Ovary (tissue), 9 donors: ENCODE results near the gene GPS1. TPM values are rescaled to one million over a fixed set of nuclear protein-coding genes. Genes with fewer than 3 reads are reported as not detected.

ENCODE experiments used
- DNase-seq, 5 donors: peaks; one replicate each; pipeline ENCODE4 v3.0.0-alpha.2; 2019 to 2020
- H3K27ac ChIP-seq, 2 donors: fragments of 200-600 bp; one replicate each; pipeline versions ENCODE4 v1.5.1 to v1.8.0; 2019 to 2022
- H3K27me3 ChIP-seq: fragments of 200-600 bp; one replicate; pipeline ENCODE4 v1.8.0; 2022
- H3K36me3 ChIP-seq: fragments of 200-600 bp; sonication (generic); one replicate; pipeline ENCODE4 v1.5.1; 2019
- H3K4me1 ChIP-seq: one replicate; pipeline ENCODE4 v1.8.1; 2013; ENCODE audit warnings: mild to moderate bottlenecking, moderate library complexity; ENCODE audit not compliant: insufficient read depth
- H3K4me3 ChIP-seq: fragments of 200-600 bp; sonication (generic); one replicate; pipeline ENCODE4 v1.5.1; 2017
- H3K9me3 ChIP-seq, 2 donors: fragments of 200-600 bp in 1 of 2; sonication (generic) in 1 of 2; one replicate each; pipeline versions ENCODE4 v1.5.1 to v1.8.1; 2013 to 2019; ENCODE audit warnings: mild to moderate bottlenecking in 1 of 2, moderate library complexity in 1 of 2
- EP300 ChIP-seq: sonication (generic); formaldehyde crosslinking; IDR thresholded peaks from one replicate; pipeline ENCODE4 v1.6.1; 2017; ENCODE audit warnings: antibody characterized with exemption
- POLR2A ChIP-seq: fragments of 450-650 bp; IDR thresholded peaks from one replicate; pipeline ENCODE4 v1.6.1; 2017; ENCODE audit warnings: antibody characterized with exemption, mild to moderate bottlenecking, moderate library complexity
- WGBS, 3 donors: extraction: QIAGEN DNeasy Blood & Tissue Kit in 1 of 3; methylation state at CpG; one replicate each; pipeline versions ENCODE4 v1.1.5 to v1.1.7; 2013 to 2017; 5-methylcytosine and 5-hydroxymethylcytosine counted together
- intact Hi-C, 4 donors: fragments of 100-400 bp; cut with DNase I; formaldehyde crosslinking; loops; one replicate each; pipeline versions ENCODE4 v1.11.0 to v1.15.1; 2022 to 2023
- polyA plus RNA-seq, 2 donors: library from polyadenylated mRNA; stranded (reverse); fragments of 200-250 nt in 1 of 2; fragments of 350-450 nt in 1 of 2; fragmentation: Illumina TruSeq in 1 of 2; extraction: RNeasy Lipid Tissue Mini Kit (QIAGEN cat#74804) in 1 of 2; gene quantifications; one replicate each; pipeline ENCODE4 v1.2.3, GENCODE V29; 2013 to 2014
- total RNA-seq, 7 donors: library from RNA; depleted of rRNA in 2 of 7; stranded (reverse); fragments of >200 nt in 2 of 7; fragmentation: NEBNext Ultra II Directional in 3 of 7; extraction: Animal tissue kit (Norgen Biotek cat#: 25700) in 3 of 7; gene quantifications; one replicate each; pipeline versions ENCODE4 v1.1.0 to v1.2.4, GENCODE V29; 2016 to 2023
- TF ChIP-seq, protein P1 (sequence below), 3 donors: fragments of 450-650 bp in 2 of 3; fragments of 200-600 bp in 1 of 3; IDR thresholded peaks; one replicate each; pipeline versions ENCODE4 v1.5.1 to v1.8.0; 2016 to 2022; ENCODE audit warnings: antibody characterized with exemption in 3 of 3, mild to moderate bottlenecking in 1 of 3
- donor health status: DM: no; HTN: no; CAD: no; lungs with moderate emphysema.
- donor health status: DM: no; HTN: no; CAD: no.
- donor health status: Bipolar disorder and iron deficiency.
- donor health status: DM: yes; HTN: yes; CAD: no.
- donor health status: DM: no; HTN: no; CAD: no.
- donor health status: DM: yes; HTN: yes; CAD: no.

Gene GPS1
- total and polyA plus RNA-seq, 9 donors = 12.4 to 96.2 (median 77.8) TPM

DNA sequence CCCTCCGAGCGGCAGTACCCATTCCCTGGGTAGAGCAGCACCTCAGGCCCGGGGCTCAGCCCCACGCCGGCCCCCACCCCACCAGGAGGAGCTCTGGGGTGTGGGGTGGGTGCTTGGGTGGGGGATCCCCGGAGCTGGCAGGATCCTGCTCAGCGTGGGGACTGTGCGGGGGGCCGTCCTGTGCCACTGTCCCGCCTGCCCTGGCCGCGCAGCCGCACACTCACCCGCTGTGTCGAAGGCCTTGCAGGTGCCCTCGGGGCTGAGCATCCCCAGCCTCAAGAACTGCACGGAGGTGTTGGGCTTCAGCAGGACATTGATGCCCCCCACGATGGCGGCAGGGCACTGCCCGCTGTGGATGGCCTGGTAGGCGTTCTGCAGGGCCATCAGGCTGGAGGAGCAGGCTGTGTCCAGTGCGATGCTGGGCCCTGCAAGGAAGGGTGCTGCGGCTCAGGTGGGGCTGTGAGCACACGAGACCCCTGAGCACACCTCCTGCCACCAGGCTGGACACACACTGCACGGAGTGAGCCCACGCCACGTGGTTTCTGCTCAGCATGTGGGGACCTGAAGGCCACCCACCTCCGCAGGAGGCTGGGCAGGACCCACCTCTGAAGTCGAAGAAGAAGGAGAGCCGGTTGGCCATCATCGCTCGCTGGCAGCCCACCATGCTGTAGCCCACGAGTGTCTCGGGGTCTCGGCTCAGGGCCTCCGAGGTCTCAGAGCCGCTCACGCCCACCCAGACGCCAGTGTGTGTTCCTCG lies 41.5 kb downstream of the GPS1 start:
- TF ChIP-seq EP300 (no peak), POLR2A (no peak)
- TF ChIP-seq, protein P1, sequence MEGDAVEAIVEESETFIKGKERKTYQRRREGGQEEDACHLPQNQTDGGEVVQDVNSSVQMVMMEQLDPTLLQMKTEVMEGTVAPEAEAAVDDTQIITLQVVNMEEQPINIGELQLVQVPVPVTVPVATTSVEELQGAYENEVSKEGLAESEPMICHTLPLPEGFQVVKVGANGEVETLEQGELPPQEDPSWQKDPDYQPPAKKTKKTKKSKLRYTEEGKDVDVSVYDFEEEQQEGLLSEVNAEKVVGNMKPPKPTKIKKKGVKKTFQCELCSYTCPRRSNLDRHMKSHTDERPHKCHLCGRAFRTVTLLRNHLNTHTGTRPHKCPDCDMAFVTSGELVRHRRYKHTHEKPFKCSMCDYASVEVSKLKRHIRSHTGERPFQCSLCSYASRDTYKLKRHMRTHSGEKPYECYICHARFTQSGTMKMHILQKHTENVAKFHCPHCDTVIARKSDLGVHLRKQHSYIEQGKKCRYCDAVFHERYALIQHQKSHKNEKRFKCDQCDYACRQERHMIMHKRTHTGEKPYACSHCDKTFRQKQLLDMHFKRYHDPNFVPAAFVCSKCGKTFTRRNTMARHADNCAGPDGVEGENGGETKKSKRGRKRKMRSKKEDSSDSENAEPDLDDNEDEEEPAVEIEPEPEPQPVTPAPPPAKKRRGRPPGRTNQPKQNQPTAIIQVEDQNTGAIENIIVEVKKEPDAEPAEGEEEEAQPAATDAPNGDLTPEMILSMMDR (IDR thresholded peaks at IDR 0.05) = no peak
- H3K36me3 ChIP-seq = no peaks in the 10 kb centered on the region
- peaks cover 8% of the 10 kb centered on the region for H3K4me1 ChIP-seq
- no peak overlapping the region for H3K4me3 ChIP-seq
- no peaks in the 10 kb centered on the region for H3K27me3 ChIP-seq
- intact Hi-C loops = no loop called here
- WGBS, 3 donors = 91 to 93% (median 92%) methylated on average over 36 to 40 of the region's 40 CpGs
- DNase-seq = peak in 2 of 5 donors; percentile 12 to 28
- H3K27ac ChIP-seq = no peak overlapping the region
- no peaks in the 10 kb centered on the region for H3K9me3 ChIP-seq

DNA sequence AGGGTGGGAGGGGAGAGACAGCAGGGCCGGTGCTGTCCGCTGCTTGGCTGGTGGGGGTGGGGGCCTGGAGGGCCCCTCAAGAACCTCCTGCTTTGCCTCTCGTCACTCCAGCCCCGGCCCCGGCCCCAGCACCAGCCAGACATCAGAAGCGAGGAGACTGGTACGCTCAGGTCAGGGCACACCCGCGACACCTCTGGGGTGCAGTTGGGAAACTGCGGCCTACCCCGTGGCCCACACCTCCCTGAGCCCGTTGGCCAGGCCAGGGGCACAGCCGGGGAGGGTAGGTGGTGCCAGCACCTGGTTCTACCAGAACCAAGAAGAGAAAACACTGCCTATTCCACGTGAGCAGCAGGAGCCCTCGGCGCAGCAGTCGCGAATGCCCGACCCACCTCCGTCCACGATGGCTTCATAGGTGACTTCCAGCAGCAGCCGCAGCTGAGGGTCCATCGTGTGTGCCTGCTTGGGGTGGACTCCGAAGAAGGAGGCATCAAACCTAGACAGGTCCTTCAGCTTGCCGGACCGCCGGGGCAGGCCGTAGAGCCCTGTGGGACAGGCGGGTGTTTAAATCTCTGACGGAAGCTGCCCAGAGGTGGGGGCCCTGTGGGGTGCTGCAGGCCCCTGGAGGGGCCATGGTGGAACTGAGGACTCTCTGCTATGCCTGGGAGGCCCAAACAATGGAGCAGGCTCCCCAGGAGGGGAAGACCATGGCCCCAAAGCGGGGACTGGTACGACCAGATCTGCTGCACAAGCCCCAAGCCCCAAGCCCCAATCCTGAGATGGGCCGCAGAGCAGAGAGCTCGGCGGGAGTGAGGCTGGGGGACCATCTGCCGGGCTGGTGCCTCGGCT lies 43.5 kb downstream of the GPS1 start:
- intact Hi-C loops = no loop called here
- H3K4me1 ChIP-seq = peaks cover 8% of the 10 kb centered on the region
- no peaks in the 10 kb centered on the region for H3K27me3 ChIP-seq
- H3K9me3 ChIP-seq = no peaks in the 10 kb centered on the region
- no peaks in the 10 kb centered on the region for H3K36me3 ChIP-seq
- peak in 4 of 5 donors; percentile 16 to 37 (median 30) for DNase-seq
- H3K4me3 ChIP-seq = no peak overlapping the region
- H3K27ac ChIP-seq = no peak overlapping the region
- no peak for TF ChIP-seq POLR2A
- TF ChIP-seq, protein P1 (IDR thresholded peaks at IDR 0.05) = no peak
- no peak for TF ChIP-seq EP300
- 86 to 87% (median 87%) methylated on average over 33 to 37 of the region's 37 CpGs for WGBS, 3 donors

DNA sequence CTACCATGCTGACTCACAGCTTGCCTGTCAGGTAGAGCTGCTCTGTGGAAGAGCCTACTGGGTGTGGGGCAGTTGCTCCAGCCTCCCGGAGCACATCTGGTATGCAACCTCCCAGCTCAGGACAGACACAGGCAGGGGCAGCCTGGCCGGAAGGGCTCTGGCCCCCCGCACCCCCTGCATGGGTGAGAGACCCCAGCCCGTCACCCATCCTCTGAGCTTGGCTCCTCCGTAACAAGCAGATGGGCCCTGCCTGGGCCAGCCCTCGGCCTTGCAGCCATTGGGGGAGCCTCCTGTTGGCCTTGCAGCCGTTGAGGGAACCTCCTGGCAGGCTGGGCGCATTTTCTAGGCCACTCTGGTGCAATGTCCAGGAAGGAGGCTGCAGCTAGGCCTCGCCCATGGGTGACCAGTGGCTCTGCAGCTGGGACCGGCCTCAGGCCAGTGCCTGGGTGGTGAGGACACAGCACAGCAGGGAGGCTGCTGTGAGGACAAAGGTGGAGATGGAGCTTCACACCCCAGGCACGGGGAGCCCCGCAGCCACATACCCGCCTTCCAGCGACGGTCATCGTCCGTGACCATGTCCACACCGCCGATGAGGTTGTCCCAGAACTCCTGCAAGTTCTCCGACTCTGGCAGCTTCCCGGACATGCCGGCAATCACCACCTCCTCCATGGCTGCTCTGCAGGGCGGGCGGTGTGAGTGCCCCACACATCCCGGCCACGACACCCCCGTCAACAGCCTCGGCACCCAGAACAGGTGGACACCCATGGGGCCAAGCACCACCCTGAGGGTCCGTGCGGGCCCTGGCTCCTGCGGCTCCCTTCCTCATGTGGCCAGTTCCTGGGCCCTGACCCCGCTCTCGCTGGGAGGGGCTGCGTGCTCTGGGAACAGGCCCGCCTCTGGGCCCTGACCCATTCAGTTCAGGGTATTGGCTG lies 44.3 kb downstream of the GPS1 start:
- Histone ChIP-seq H3K4me3 (no peak overlapping the region), H3K27me3 (no peaks in the 10 kb centered on the region), H3K4me1 (peaks cover 8% of the 10 kb centered on the region), H3K27ac (no peak overlapping the region), H3K9me3 (no peaks in the 10 kb centered on the region), H3K36me3 (no peaks in the 10 kb centered on the region)
- DNase-seq = peak; percentile 16 to 49 (median 36)
- TF ChIP-seq EP300 = no peak
- TF ChIP-seq, protein P1 (IDR thresholded peaks at IDR 0.05) = no peak
- TF ChIP-seq POLR2A = no peak
- intact Hi-C loops = no loop called here
- 83 to 89% (median 84%) methylated on average over 27 to 35 of the region's 35 CpGs for WGBS, 3 donors

DNA sequence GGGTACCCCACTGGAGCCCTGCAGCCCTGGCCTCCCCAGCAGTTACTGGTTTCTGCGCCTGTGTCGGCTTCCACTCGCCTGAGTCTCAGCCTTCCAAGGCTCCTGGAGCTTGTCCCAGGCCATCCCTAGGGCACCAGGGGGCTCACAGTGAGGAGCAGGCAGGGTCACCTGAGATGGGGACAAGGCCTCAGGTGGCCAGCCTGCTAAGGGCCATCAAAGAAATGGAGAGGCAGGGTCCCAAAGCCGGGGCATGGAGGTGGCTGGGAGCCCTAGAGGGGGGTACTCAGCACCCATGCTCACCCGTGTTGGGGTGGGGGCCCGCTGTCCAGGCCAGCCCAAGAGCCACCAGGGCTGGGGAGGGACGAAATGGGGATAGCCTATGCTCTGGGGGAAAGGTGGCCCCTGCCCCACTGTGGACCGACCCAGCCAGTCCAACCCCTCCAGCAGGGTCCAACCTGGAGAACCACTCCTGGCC lies 45.0 kb downstream of the GPS1 start:
- TF ChIP-seq, protein P1 (IDR thresholded peaks at IDR 0.05) = no peak
- TF ChIP-seq POLR2A = no peak
- TF ChIP-seq EP300 = no peak
- WGBS, 3 donors = 43 to 58% (median 45%) methylated on average over 6 to 8 of the region's 8 CpGs
- DNase-seq = peak in 1 of 5 donors; percentile 11
- no peaks in the 10 kb centered on the region for H3K27me3 ChIP-seq
- H3K4me3 ChIP-seq = peak overlapping the region; percentile 72
- no peaks in the 10 kb centered on the region for H3K36me3 ChIP-seq
- intact Hi-C loops = no loop called here
- H3K27ac ChIP-seq = peak overlapping the region in 1 of 2 donors; percentile 98
- H3K4me1 ChIP-seq = peaks cover 8% of the 10 kb centered on the region
- H3K9me3 ChIP-seq = no peaks in the 10 kb centered on the region
